Ovary (tissue), 9 donors: Measurements from ENCODE around the gene PEX7. TPM values are rescaled to one million over a fixed set of nuclear protein-coding genes. Genes with fewer than 3 reads are reported as not detected.
A peak's percentile ranks its signal among the peaks of the same experiment; 100 is the strongest.

Experiments
- DNase-seq, 5 donors: peaks; one replicate each; pipeline ENCODE4 v3.0.0-alpha.2; 2019 to 2020
- H3K27ac ChIP-seq, 2 donors: fragments of 200-600 bp; one replicate each; pipeline versions ENCODE4 v1.5.1 to v1.8.0; 2019 to 2022
- H3K27me3 ChIP-seq: fragments of 200-600 bp; one replicate; pipeline ENCODE4 v1.8.0; 2022
- H3K36me3 ChIP-seq: fragments of 200-600 bp; sonication (generic); one replicate; pipeline ENCODE4 v1.5.1; 2019
- H3K4me1 ChIP-seq: one replicate; pipeline ENCODE4 v1.8.1; 2013; ENCODE audit warnings: mild to moderate bottlenecking, moderate library complexity; ENCODE audit not compliant: insufficient read depth
- H3K4me3 ChIP-seq: fragments of 200-600 bp; sonication (generic); one replicate; pipeline ENCODE4 v1.5.1; 2017
- H3K9me3 ChIP-seq, 2 donors: fragments of 200-600 bp in 1 of 2; sonication (generic) in 1 of 2; one replicate each; pipeline versions ENCODE4 v1.5.1 to v1.8.1; 2013 to 2019; ENCODE audit warnings: mild to moderate bottlenecking in 1 of 2, moderate library complexity in 1 of 2
- CTCF ChIP-seq, 3 donors: fragments of 450-650 bp in 2 of 3; fragments of 200-600 bp in 1 of 3; IDR thresholded peaks; one replicate each; pipeline versions ENCODE4 v1.5.1 to v1.8.0; 2016 to 2022; ENCODE audit warnings: antibody characterized with exemption in 3 of 3, mild to moderate bottlenecking in 1 of 3
- EP300 ChIP-seq: sonication (generic); formaldehyde crosslinking; IDR thresholded peaks from one replicate; pipeline ENCODE4 v1.6.1; 2017; ENCODE audit warnings: antibody characterized with exemption
- POLR2A ChIP-seq: fragments of 450-650 bp; IDR thresholded peaks from one replicate; pipeline ENCODE4 v1.6.1; 2017; ENCODE audit warnings: antibody characterized with exemption, mild to moderate bottlenecking, moderate library complexity
- WGBS, 3 donors: extraction: QIAGEN DNeasy Blood & Tissue Kit in 1 of 3; methylation state at CpG; one replicate each; pipeline versions ENCODE4 v1.1.5 to v1.1.7; 2013 to 2017; 5-methylcytosine and 5-hydroxymethylcytosine counted together
- intact Hi-C, 4 donors: fragments of 100-400 bp; cut with DNase I; formaldehyde crosslinking; loops; one replicate each; pipeline versions ENCODE4 v1.11.0 to v1.15.1; 2022 to 2023
- polyA plus RNA-seq, 2 donors: library from polyadenylated mRNA; stranded (reverse); fragments of 200-250 nt in 1 of 2; fragments of 350-450 nt in 1 of 2; fragmentation: Illumina TruSeq in 1 of 2; extraction: RNeasy Lipid Tissue Mini Kit (QIAGEN cat#74804) in 1 of 2; gene quantifications; one replicate each; pipeline ENCODE4 v1.2.3, GENCODE V29; 2013 to 2014
- total RNA-seq, 7 donors: library from RNA; depleted of rRNA in 2 of 7; stranded (reverse); fragments of >200 nt in 2 of 7; fragmentation: NEBNext Ultra II Directional in 3 of 7; extraction: Animal tissue kit (Norgen Biotek cat#: 25700) in 3 of 7; gene quantifications; one replicate each; pipeline versions ENCODE4 v1.1.0 to v1.2.4, GENCODE V29; 2016 to 2023
- donor health status: DM: no; HTN: no; CAD: no; lungs with moderate emphysema.
- donor health status: DM: no; HTN: no; CAD: no.
- donor health status: Bipolar disorder and iron deficiency.
- donor health status: DM: yes; HTN: yes; CAD: no.
- donor health status: DM: no; HTN: no; CAD: no.
- donor health status: DM: yes; HTN: yes; CAD: no.

PEX7 gene
- total and polyA plus RNA-seq, 9 donors = 5.7 to 13.8 (median 7.2) TPM

- no peaks in the 10 kb centered on the region for H3K36me3 ChIP-seq
- TF ChIP-seq EP300 (no peak), POLR2A (peak; percentile 42), CTCF (IDR thresholded peaks at IDR 0.05) (peak in 1 of 3 donors; percentile 14)
- WGBS, 3 donors = 0% methylated on average over 56 to 62 of the region's 62 CpGs
- peaks cover 5% of the 10 kb centered on the region for H3K4me1 ChIP-seq
- peak overlapping the region; percentile 63 for H3K4me3 ChIP-seq
- no peaks in the 10 kb centered on the region for H3K27me3 ChIP-seq
- peak overlapping the region; percentile 85 to 98 for H3K27ac ChIP-seq
- DNase-seq = peak; percentile 63 to 77 (median 71)
- intact Hi-C loops = loop anchor here (1.0 to 10.0 kb wide), 7 partner anchors 55 to 209 kb away; no protein-coding TSS in a partner anchor
- H3K9me3 ChIP-seq = no peaks in the 10 kb centered on the region
Measured at GRCh38 chr6:136791296-136792094, 30.9 kb upstream of the PEX7 start.

GRCh38 chr6:136792095-136792409 lies 30.3 kb upstream of the PEX7 start:
- Histone ChIP-seq H3K27me3 (no peaks in the 10 kb centered on the region), H3K4me1 (peaks cover 3% of the 10 kb centered on the region), H3K27ac (peak overlapping the region; percentile 85 to 98), H3K9me3 (no peaks in the 10 kb centered on the region), H3K4me3 (peak overlapping the region; percentile 63), H3K36me3 (no peaks in the 10 kb centered on the region)
- DNase-seq = no peak
- TF ChIP-seq CTCF (IDR thresholded peaks at IDR 0.05) = no peak
- intact Hi-C loops = loop anchor here (1.0 to 10.0 kb wide), 6 partner anchors 105 to 210 kb away; no protein-coding TSS in a partner anchor
- WGBS, 3 donors = 0 to 2% (median 0%) methylated on average over 10 to 46 of the region's 46 CpGs

- intact Hi-C loops = loop anchor here (1.0 to 10.0 kb wide), 6 partner anchors 105 to 210 kb away; no protein-coding TSS in a partner anchor
- peaks cover under 1% of the 10 kb centered on the region for H3K4me1 ChIP-seq
- WGBS, 3 donors = 0 to 1% (median 0%) methylated on average over 52 to 89 of the region's 89 CpGs
Measured at GRCh38 chr6:136792410-136793262, 29.8 kb upstream of the PEX7 start, which contains the start of gene MAP3K5. TSS of gene MAP3K5 (minus strand) at chr6:136792477. CDS start at chr6:136792157, 320 bp downstream.

More at GRCh38 chr6:136792410-136793262, 29.8 kb upstream of the PEX7 start, which contains the start of gene MAP3K5:
- Histone ChIP-seq H3K4me3 (peak within 1 kb of the TSS; percentile 63), H3K9me3 (no peaks in the 10 kb centered on the region), H3K36me3 (no peaks in the 10 kb centered on the region), H3K27ac (peak within 1 kb of the TSS; percentile 85 to 98), H3K27me3 (no peaks in the 10 kb centered on the region)
- TF ChIP-seq EP300 (no peak), CTCF (IDR thresholded peaks at IDR 0.05) (peak; percentile 46 to 92 (median 71)), POLR2A (peak; percentile 46)
- DNase-seq = peak; percentile 93 to 96 (median 95)
